ENCODE results near the gene FXYD1.

DNA sequence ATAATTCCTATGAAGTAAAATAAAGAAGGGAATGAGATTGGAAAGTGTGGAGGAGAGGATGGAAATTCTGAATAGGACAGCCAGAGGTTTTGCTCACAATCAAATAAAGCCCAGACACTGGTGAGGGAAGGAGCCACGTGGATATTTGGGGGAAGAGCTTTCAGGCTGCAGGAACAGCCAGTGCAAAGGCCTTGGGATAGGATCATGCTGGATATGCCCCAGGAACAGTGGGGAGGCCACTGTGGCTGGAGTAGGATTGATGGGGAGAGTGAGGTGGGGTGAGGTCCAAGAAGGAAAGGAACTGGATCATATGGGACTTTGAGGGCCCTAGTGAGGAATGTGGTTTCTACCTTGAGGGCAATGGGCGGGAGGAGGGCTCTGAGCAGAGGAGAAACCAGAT is 11.8 kb downstream of the FXYD1 start:
- TF ChIP-seq, protein P1, sequence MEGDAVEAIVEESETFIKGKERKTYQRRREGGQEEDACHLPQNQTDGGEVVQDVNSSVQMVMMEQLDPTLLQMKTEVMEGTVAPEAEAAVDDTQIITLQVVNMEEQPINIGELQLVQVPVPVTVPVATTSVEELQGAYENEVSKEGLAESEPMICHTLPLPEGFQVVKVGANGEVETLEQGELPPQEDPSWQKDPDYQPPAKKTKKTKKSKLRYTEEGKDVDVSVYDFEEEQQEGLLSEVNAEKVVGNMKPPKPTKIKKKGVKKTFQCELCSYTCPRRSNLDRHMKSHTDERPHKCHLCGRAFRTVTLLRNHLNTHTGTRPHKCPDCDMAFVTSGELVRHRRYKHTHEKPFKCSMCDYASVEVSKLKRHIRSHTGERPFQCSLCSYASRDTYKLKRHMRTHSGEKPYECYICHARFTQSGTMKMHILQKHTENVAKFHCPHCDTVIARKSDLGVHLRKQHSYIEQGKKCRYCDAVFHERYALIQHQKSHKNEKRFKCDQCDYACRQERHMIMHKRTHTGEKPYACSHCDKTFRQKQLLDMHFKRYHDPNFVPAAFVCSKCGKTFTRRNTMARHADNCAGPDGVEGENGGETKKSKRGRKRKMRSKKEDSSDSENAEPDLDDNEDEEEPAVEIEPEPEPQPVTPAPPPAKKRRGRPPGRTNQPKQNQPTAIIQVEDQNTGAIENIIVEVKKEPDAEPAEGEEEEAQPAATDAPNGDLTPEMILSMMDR (IDR thresholded peaks at IDR 0.05) = no peak
- no peak for TF ChIP-seq ZFX (IDR thresholded peaks at IDR 0.05; ENCODE audit: borderline replicate concordance)

All from 22Rv1 (cell line).